RWPE2 (cell line): ENCODE data around the gene PIGV.
A peak's percentile ranks its signal among the peaks of the same experiment; 100 is the strongest.

ENCODE experiments used
- ATAC-seq: fragments of 200-7000 bp; cut with Tn5 transposase; 3 replicates; pipeline ENCODE4 v1.9.1; 2021; ENCODE audit warnings: low read depth
- DNase-seq: peaks from one replicate; pipeline ENCODE4 v3.0.0-alpha.2; 2020; ENCODE audit warnings: low spot score
- H3K27ac ChIP-seq: fragments of 450-650 bp; 2 replicates; pipeline ENCODE4 v1.5.1; 2017; ENCODE audit warnings: mild to moderate bottlenecking; ENCODE audit not compliant: poor library complexity, severe bottlenecking
- H3K27me3 ChIP-seq: fragments of 250-450 bp; sonication (Bioruptor Pico); 2 replicates; pipeline ENCODE4 v1.5.1; 2021; ENCODE audit warnings: mild to moderate bottlenecking, moderate library complexity; ENCODE audit not compliant: insufficient read depth, poor library complexity, severe bottlenecking
- H3K36me3 ChIP-seq: fragments of 250-450 bp; sonication (Bioruptor Pico); 2 replicates; pipeline ENCODE4 v1.5.1; 2020; ENCODE audit warnings: low read depth, mild to moderate bottlenecking, moderate library complexity
- H3K4me1 ChIP-seq: fragments of 250-450 bp; sonication (Bioruptor Pico); 2 replicates; pipeline ENCODE4 v1.5.1; 2021; ENCODE audit warnings: mild to moderate bottlenecking, moderate library complexity; ENCODE audit not compliant: insufficient read depth, poor library complexity, severe bottlenecking
- H3K4me3 ChIP-seq: fragments of 250-450 bp; sonication (Bioruptor Pico); 2 replicates; pipeline ENCODE4 v1.5.1; 2021; ENCODE audit warnings: mild to moderate bottlenecking, moderate library complexity; ENCODE audit not compliant: severe bottlenecking
- H3K9me3 ChIP-seq: fragments of 250-450 bp; sonication (Bioruptor Pico); 2 replicates; pipeline ENCODE4 v1.5.1; 2021; ENCODE audit warnings: mild to moderate bottlenecking, moderate library complexity; ENCODE audit not compliant: severe bottlenecking
- TF ChIP-seq, protein P1 (sequence below): fragments of 450-650 bp; IDR thresholded peaks from one replicate; pipeline ENCODE4 v1.5.1; 2017; ENCODE audit warnings: mild to moderate bottlenecking, moderate library complexity; ENCODE audit not compliant: poor library complexity, severe bottlenecking

The PIGV gene

GRCh38 chr1:26827106-26827604, 39.4 kb downstream of the PIGV start:
- DNase-seq (no peak), ATAC-seq (no peak; the same call in 2 of the 3 replicates)
- Histone ChIP-seq H3K36me3 (peaks cover 15% of the 10 kb centered on the region), H3K27ac (peak overlapping the region; percentile 35), H3K27me3 (no peaks in the 10 kb centered on the region), H3K4me1 (no peaks in the 10 kb centered on the region), H3K9me3 (no peaks in the 10 kb centered on the region), H3K4me3 (peak overlapping the region; percentile 69)
- TF ChIP-seq, protein P1, sequence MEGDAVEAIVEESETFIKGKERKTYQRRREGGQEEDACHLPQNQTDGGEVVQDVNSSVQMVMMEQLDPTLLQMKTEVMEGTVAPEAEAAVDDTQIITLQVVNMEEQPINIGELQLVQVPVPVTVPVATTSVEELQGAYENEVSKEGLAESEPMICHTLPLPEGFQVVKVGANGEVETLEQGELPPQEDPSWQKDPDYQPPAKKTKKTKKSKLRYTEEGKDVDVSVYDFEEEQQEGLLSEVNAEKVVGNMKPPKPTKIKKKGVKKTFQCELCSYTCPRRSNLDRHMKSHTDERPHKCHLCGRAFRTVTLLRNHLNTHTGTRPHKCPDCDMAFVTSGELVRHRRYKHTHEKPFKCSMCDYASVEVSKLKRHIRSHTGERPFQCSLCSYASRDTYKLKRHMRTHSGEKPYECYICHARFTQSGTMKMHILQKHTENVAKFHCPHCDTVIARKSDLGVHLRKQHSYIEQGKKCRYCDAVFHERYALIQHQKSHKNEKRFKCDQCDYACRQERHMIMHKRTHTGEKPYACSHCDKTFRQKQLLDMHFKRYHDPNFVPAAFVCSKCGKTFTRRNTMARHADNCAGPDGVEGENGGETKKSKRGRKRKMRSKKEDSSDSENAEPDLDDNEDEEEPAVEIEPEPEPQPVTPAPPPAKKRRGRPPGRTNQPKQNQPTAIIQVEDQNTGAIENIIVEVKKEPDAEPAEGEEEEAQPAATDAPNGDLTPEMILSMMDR: no peak

- peak overlapping the region; percentile 69 for H3K4me3 ChIP-seq
- no peak for DNase-seq
- TF ChIP-seq, protein P1: no peak
- no peaks in the 10 kb centered on the region for H3K27me3 ChIP-seq
- no peaks in the 10 kb centered on the region for H3K4me1 ChIP-seq
- no peak overlapping the region for H3K27ac ChIP-seq
- no peak; the same call in 2 of the 3 replicates for ATAC-seq
- H3K9me3 ChIP-seq: no peaks in the 10 kb centered on the region
- H3K36me3 ChIP-seq: peaks cover 20% of the 10 kb centered on the region
Measured at GRCh38 chr1:26827663-26828062, 39.9 kb downstream of the PIGV start.

- Histone ChIP-seq H3K27ac (no peak overlapping the region), H3K4me1 (no peaks in the 10 kb centered on the region)
Measured at GRCh38 chr1:26828411-26828991, 40.8 kb downstream of the PIGV start.

GRCh38 chr1:26829184-26829911, 41.6 kb downstream of the PIGV start:
- Histone ChIP-seq H3K27me3 (no peaks in the 10 kb centered on the region), H3K36me3 (peaks cover 26% of the 10 kb centered on the region), H3K9me3 (no peaks in the 10 kb centered on the region), H3K4me1 (no peaks in the 10 kb centered on the region), H3K27ac (no peak overlapping the region), H3K4me3 (no peak overlapping the region)
- TF ChIP-seq, protein P1: no peak
- ATAC-seq (no peak), DNase-seq (no peak)

More at GRCh38 chr1:26828411-26828991, 40.8 kb downstream of the PIGV start:
- DNase-seq: no peak
- no peaks in the 10 kb centered on the region for H3K27me3 ChIP-seq
- ATAC-seq: no peak
- H3K9me3 ChIP-seq: no peaks in the 10 kb centered on the region
- peaks cover 26% of the 10 kb centered on the region for H3K36me3 ChIP-seq
- no peak overlapping the region for H3K4me3 ChIP-seq
- TF ChIP-seq, protein P1: no peak

DNA sequence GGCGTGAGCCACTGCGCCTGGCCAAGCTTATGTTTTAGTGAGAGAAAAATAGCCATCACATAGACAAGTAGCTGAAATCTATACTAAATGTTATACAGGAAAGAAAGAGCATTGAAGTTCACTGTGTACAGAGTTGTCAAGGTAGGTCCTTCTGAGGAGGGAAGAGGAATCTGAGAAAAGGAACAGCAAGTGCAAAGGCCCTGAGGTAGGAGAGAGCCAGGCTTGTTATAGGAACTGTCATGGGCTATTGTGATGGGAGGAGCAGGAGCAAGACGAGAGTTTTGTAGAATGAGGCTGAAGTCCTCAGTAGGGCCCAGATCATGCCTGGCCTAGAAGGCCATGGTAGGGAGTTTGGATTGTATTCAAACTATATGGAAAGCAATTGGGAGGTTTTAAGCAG, 43.3 kb downstream of the PIGV start:
- H3K4me1 ChIP-seq: no peaks in the 10 kb centered on the region
- TF ChIP-seq, protein P1: no peak

More for the DNA sequence above, 43.3 kb downstream of the PIGV start:
- no peak for ATAC-seq
- H3K9me3 ChIP-seq: no peaks in the 10 kb centered on the region
- H3K36me3 ChIP-seq: peaks cover 31% of the 10 kb centered on the region
- H3K4me3 ChIP-seq: no peak overlapping the region
- DNase-seq: no peak
- H3K27me3 ChIP-seq: no peaks in the 10 kb centered on the region
- no peak overlapping the region for H3K27ac ChIP-seq
